ENCODE measurements around the gene UACA. TPM values are rescaled to one million over a fixed set of nuclear protein-coding genes. Genes with fewer than 3 reads are reported as not detected.

Gene UACA
- total RNA-seq, 1 donor from 2014 or later: 39.9 TPM

- Histone ChIP-seq H3K27ac (peak overlapping the region; percentile 33), H3K36me3 (no peaks in the 10 kb centered on the region), H3K4me1 (peaks cover 12% of the 10 kb centered on the region), H3K4me3 (no peak overlapping the region), H3K27me3 (peaks cover 19% of the 10 kb centered on the region), H3K9me3 (no peaks in the 10 kb centered on the region)
- intact Hi-C loops (cut with DNase I): no loop called here
- no peak for ATAC-seq
- no peak for DNase-seq
- TF ChIP-seq CTCF (IDR thresholded peaks at IDR 0.05): no peak
Measured at GRCh38 chr15:70795311-70795665, 31.9 kb upstream of the UACA start.

GRCh38 chr15:70794596-70795310 lies 31.4 kb upstream of the UACA start:
- intact Hi-C loops (cut with DNase I): no loop called here
- no peak for TF ChIP-seq CTCF (IDR thresholded peaks at IDR 0.05)
- H3K4me3 ChIP-seq: no peak overlapping the region
- H3K4me1 ChIP-seq: peaks cover 7% of the 10 kb centered on the region
- DNase-seq (no peak), ATAC-seq (no peak)
- no peaks in the 10 kb centered on the region for H3K36me3 ChIP-seq
- H3K9me3 ChIP-seq: no peaks in the 10 kb centered on the region
- H3K27ac ChIP-seq: peak overlapping the region; percentile 33
- H3K27me3 ChIP-seq: peaks cover 21% of the 10 kb centered on the region

- no peak overlapping the region for H3K4me3 ChIP-seq
- intact Hi-C loops (cut with DNase I): no loop called here
- no peaks in the 10 kb centered on the region for H3K9me3 ChIP-seq
- ATAC-seq (no peak), DNase-seq (no peak)
- H3K36me3 ChIP-seq: no peaks in the 10 kb centered on the region
- H3K27me3 ChIP-seq: peaks cover 29% of the 10 kb centered on the region
- no peaks in the 10 kb centered on the region for H3K4me1 ChIP-seq
- no peak overlapping the region for H3K27ac ChIP-seq
- no peak for TF ChIP-seq CTCF (IDR thresholded peaks at IDR 0.05)
Measured at GRCh38 chr15:70793694-70794093, 30.3 kb upstream of the UACA start.

- Histone ChIP-seq H3K4me3 (no peak overlapping the region), H3K27ac (no peak overlapping the region), H3K4me1 (no peaks in the 10 kb centered on the region), H3K27me3 (peaks cover 23% of the 10 kb centered on the region), H3K36me3 (no peaks in the 10 kb centered on the region), H3K9me3 (no peaks in the 10 kb centered on the region)
- ATAC-seq (no peak), DNase-seq (no peak)
- no peak for TF ChIP-seq CTCF (IDR thresholded peaks at IDR 0.05)
- intact Hi-C loops (cut with DNase I): no loop called here
Measured at GRCh38 chr15:70792171-70792573, 28.8 kb upstream of the UACA start.

- Histone ChIP-seq H3K4me1 (no peaks in the 10 kb centered on the region), H3K36me3 (no peaks in the 10 kb centered on the region), H3K27me3 (peaks cover 17% of the 10 kb centered on the region), H3K4me3 (no peak overlapping the region), H3K9me3 (no peaks in the 10 kb centered on the region), H3K27ac (no peak overlapping the region)
- intact Hi-C loops (cut with DNase I): no loop called here
- TF ChIP-seq CTCF (IDR thresholded peaks at IDR 0.05): no peak
- ATAC-seq (no peak), DNase-seq (no peak)
Measured at GRCh38 chr15:70791259-70791658, 27.9 kb upstream of the UACA start.

GRCh38 chr15:70789213-70789612 lies 25.9 kb upstream of the UACA start:
- no peaks in the 10 kb centered on the region for H3K4me1 ChIP-seq
- DNase-seq (no peak), ATAC-seq (no peak)
- H3K36me3 ChIP-seq: no peaks in the 10 kb centered on the region
- no peak overlapping the region for H3K4me3 ChIP-seq
- H3K27me3 ChIP-seq: peaks cover 27% of the 10 kb centered on the region
- H3K9me3 ChIP-seq: no peaks in the 10 kb centered on the region
- H3K27ac ChIP-seq: no peak overlapping the region
- no peak for TF ChIP-seq CTCF (IDR thresholded peaks at IDR 0.05)
- intact Hi-C loops (cut with DNase I): no loop called here

Data from upper lobe of right lung (tissue), 1 donor.